ENCODE measurements around the gene ASXL3.

The ASXL3 gene

GRCh38 chr18:33702625-33703024 lies 124.6 kb downstream of the ASXL3 start:
- no peak overlapping the region for H3K27ac ChIP-seq (ENCODE audit: low read length)
- no peaks in the 10 kb centered on the region for H3K9me3 ChIP-seq (replicated peaks; ENCODE audit: insufficient read depth, low read length)
- no peak overlapping the region for H3K4me2 ChIP-seq (ENCODE audit: low read depth, low read length)
- DNase-seq: no peak
- no peaks in the 10 kb centered on the region for H3F3A ChIP-seq (ENCODE audit: insufficient read depth, low read length)
- H3K27me3 ChIP-seq (replicated peaks; ENCODE audit: insufficient read depth, low read length): no peaks in the 10 kb centered on the region
- peaks cover 14% of the 10 kb centered on the region for H3K4me1 ChIP-seq (ENCODE audit: low read length)
- no peak overlapping the region for H3K4me3 ChIP-seq (ENCODE audit: low read length)
- H2AFZ ChIP-seq (ENCODE audit: low read length): no peak overlapping the region
- H3K9me2 ChIP-seq (replicated peaks; ENCODE audit: insufficient read depth, low read length): no peaks in the 10 kb centered on the region
- no peaks in the 10 kb centered on the region for H3K36me3 ChIP-seq (replicated peaks; ENCODE audit: insufficient read depth, low read length)
- H3K79me2 ChIP-seq (ENCODE audit: low read length): no peaks in the 10 kb centered on the region
- H4K20me1 ChIP-seq (ENCODE audit: insufficient read depth, low read length): no peaks in the 10 kb centered on the region
- TF ChIP-seq EZH2 (optimal IDR thresholded peaks at IDR 0.05; ENCODE audit: low read depth, low read length) (no peak), CTCF (IDR thresholded peaks at IDR 0.05; ENCODE audit: low read length) (no peak)
- H3K9ac ChIP-seq (ENCODE audit: low read length): no peak overlapping the region

- no peaks in the 10 kb centered on the region for H3K36me3 ChIP-seq (replicated peaks; ENCODE audit: insufficient read depth, low read length)
- H3K9ac ChIP-seq (ENCODE audit: low read length): no peak overlapping the region
- H3K4me3 ChIP-seq (ENCODE audit: low read length): no peak overlapping the region
- no peaks in the 10 kb centered on the region for H3F3A ChIP-seq (ENCODE audit: insufficient read depth, low read length)
- no peak for DNase-seq
- no peak overlapping the region for H2AFZ ChIP-seq (ENCODE audit: low read length)
- no peaks in the 10 kb centered on the region for H3K9me2 ChIP-seq (replicated peaks; ENCODE audit: insufficient read depth, low read length)
- no peaks in the 10 kb centered on the region for H3K27me3 ChIP-seq (replicated peaks; ENCODE audit: insufficient read depth, low read length)
- H3K27ac ChIP-seq (ENCODE audit: low read length): no peak overlapping the region
- H3K9me3 ChIP-seq (replicated peaks; ENCODE audit: insufficient read depth, low read length): no peaks in the 10 kb centered on the region
- H3K4me2 ChIP-seq (ENCODE audit: low read depth, low read length): no peak overlapping the region
- H3K79me2 ChIP-seq (ENCODE audit: low read length): no peaks in the 10 kb centered on the region
- H3K4me1 ChIP-seq (ENCODE audit: low read length): no peaks in the 10 kb centered on the region
- TF ChIP-seq EZH2 (optimal IDR thresholded peaks at IDR 0.05; ENCODE audit: low read depth, low read length) (no peak), EZH2phosphoT487 (IDR thresholded peaks at IDR 0.05; ENCODE audit: low read length) (no peak), CTCF (IDR thresholded peaks at IDR 0.05; ENCODE audit: low read length) (no peak)
- H4K20me1 ChIP-seq (ENCODE audit: insufficient read depth, low read length): no peaks in the 10 kb centered on the region
Measured at GRCh38 chr18:33706391-33706790, 128.4 kb downstream of the ASXL3 start.

- no peaks in the 10 kb centered on the region for H3K9me2 ChIP-seq (replicated peaks; ENCODE audit: insufficient read depth, low read length)
- no peaks in the 10 kb centered on the region for H3K4me1 ChIP-seq (ENCODE audit: low read length)
- no peak overlapping the region for H3K27ac ChIP-seq (ENCODE audit: low read length)
- no peak overlapping the region for H3K9ac ChIP-seq (ENCODE audit: low read length)
- no peak for DNase-seq
- no peaks in the 10 kb centered on the region for H4K20me1 ChIP-seq (ENCODE audit: insufficient read depth, low read length)
- no peaks in the 10 kb centered on the region for H3K9me3 ChIP-seq (replicated peaks; ENCODE audit: insufficient read depth, low read length)
- no peaks in the 10 kb centered on the region for H3K27me3 ChIP-seq (replicated peaks; ENCODE audit: insufficient read depth, low read length)
- no peaks in the 10 kb centered on the region for H3F3A ChIP-seq (ENCODE audit: insufficient read depth, low read length)
- no peaks in the 10 kb centered on the region for H3K79me2 ChIP-seq (ENCODE audit: low read length)
- no peak overlapping the region for H2AFZ ChIP-seq (ENCODE audit: low read length)
- TF ChIP-seq EZH2 (optimal IDR thresholded peaks at IDR 0.05; ENCODE audit: low read depth, low read length) (no peak), EZH2phosphoT487 (IDR thresholded peaks at IDR 0.05; ENCODE audit: low read length) (no peak), CTCF (IDR thresholded peaks at IDR 0.05; ENCODE audit: low read length) (no peak)
- H3K4me3 ChIP-seq (ENCODE audit: low read length): no peak overlapping the region
- H3K36me3 ChIP-seq (replicated peaks; ENCODE audit: insufficient read depth, low read length): no peaks in the 10 kb centered on the region
- no peak overlapping the region for H3K4me2 ChIP-seq (ENCODE audit: low read depth, low read length)
Measured at GRCh38 chr18:33708876-33709275, 130.9 kb downstream of the ASXL3 start.

Data from MM.1S (cell line).